ENCODE results near the gene SCAI.
"Not testable (repeated sequence)": the region's sequence is repeated elsewhere in the genome, so short reads cannot be mapped to it uniquely, and the experiment has no call there.

The SCAI gene

GRCh38 chr9:125106285-125106893 lies 36.9 kb downstream of the SCAI start:
- DNase-seq (ENCODE audit: low read depth): no peak

- DNase-seq (ENCODE audit: low read depth): no peak
These were observed 39.4 kb downstream of the SCAI start for GRCh38 chr9:125103770-125104460.

- DNase-seq (ENCODE audit: low read depth): no peak
These were observed 40.3 kb downstream of the SCAI start for GRCh38 chr9:125103021-125103420.

GRCh38 chr9:125100822-125101221 lies 42.5 kb downstream of the SCAI start:
- no peak for DNase-seq (ENCODE audit: low read depth)

- DNase-seq (ENCODE audit: low read depth): no peak
These were observed 43.5 kb downstream of the SCAI start for GRCh38 chr9:125099816-125100215.

GRCh38 chr9:125095821-125096443 lies 47.4 kb downstream of the SCAI start:
- DNase-seq (ENCODE audit: low read depth): no peak

- DNase-seq (ENCODE audit: low read depth): no peak
These were observed 52.2 kb downstream of the SCAI start for GRCh38 chr9:125091121-125091520.

GRCh38 chr9:125089331-125089730 lies 54.0 kb downstream of the SCAI start:
- DNase-seq (ENCODE audit: low read depth): no peak

GRCh38 chr9:125088752-125089151 lies 54.6 kb downstream of the SCAI start:
- DNase-seq (ENCODE audit: low read depth): no peak

GRCh38 chr9:125085703-125086477 lies 57.4 kb downstream of the SCAI start:
- no peak for DNase-seq (ENCODE audit: low read depth)

GRCh38 chr9:125082197-125082596 lies 61.1 kb downstream of the SCAI start:
- not testable (repeated sequence) for DNase-seq (ENCODE audit: low read depth)

GRCh38 chr9:125080797-125081196 lies 62.5 kb downstream of the SCAI start:
- DNase-seq (ENCODE audit: low read depth): not testable (repeated sequence)

GRCh38 chr9:125079931-125080330 lies 63.4 kb downstream of the SCAI start:
- DNase-seq (ENCODE audit: low read depth): no peak

- DNase-seq (ENCODE audit: low read depth): no peak
These were observed 67.3 kb downstream of the SCAI start for GRCh38 chr9:125075997-125076396.

GRCh38 chr9:125074976-125075375 lies 68.4 kb downstream of the SCAI start:
- no peak for DNase-seq (ENCODE audit: low read depth)

GRCh38 chr9:125066839-125067619 lies 76.3 kb downstream of the SCAI start:
- DNase-seq (ENCODE audit: low read depth): no peak

GRCh38 chr9:125061391-125061790 lies 81.9 kb downstream of the SCAI start:
- DNase-seq (ENCODE audit: low read depth): no peak

GRCh38 chr9:125049212-125050049 lies 93.9 kb downstream of the SCAI start:
- DNase-seq (ENCODE audit: low read depth): no peak

- no peak for DNase-seq (ENCODE audit: low read depth)
These were observed 99.7 kb downstream of the SCAI start for GRCh38 chr9:125043631-125044030.

- no peak for DNase-seq (ENCODE audit: low read depth)
These were observed 100.2 kb downstream of the SCAI start for GRCh38 chr9:125043148-125043547.

- no peak for DNase-seq (ENCODE audit: low read depth)
These were observed 105.2 kb downstream of the SCAI start for GRCh38 chr9:125038166-125038565.
